IgD-negative memory B cell (primary cell): ENCODE measurements around the gene FOXP1. TPM values are rescaled to one million over a fixed set of nuclear protein-coding genes. Genes with fewer than 3 reads are reported as not detected.
A peak's percentile ranks its signal among the peaks of the same experiment; 100 is the strongest.
"Not testable (repeated sequence)": the region's sequence is repeated elsewhere in the genome, so short reads cannot be mapped to it uniquely, and the experiment has no call there.

Experiments used
- H3K27ac Mint-ChIP-seq, 3 donors: one replicate each; pipeline ENCODE4 v1.8.0; 2020 to 2022; ENCODE audit warnings: mild to moderate bottlenecking in 3 of 3, mixed read lengths in 3 of 3, moderate library complexity in 1 of 3
- H3K27me3 Mint-ChIP-seq: one replicate; pipeline ENCODE4 v1.8.0; 2021; ENCODE audit warnings: mixed read lengths
- H3K36me3 Mint-ChIP-seq: one replicate; pipeline ENCODE4 v1.8.0; 2020; ENCODE audit warnings: mild to moderate bottlenecking, mixed read lengths
- H3K4me1 Mint-ChIP-seq, 3 donors: one replicate each; pipeline ENCODE4 v1.8.0; 2020 to 2022; ENCODE audit warnings: mixed read lengths in 3 of 3, mild to moderate bottlenecking in 1 of 3
- H3K4me3 Mint-ChIP-seq, 4 donors: one replicate each; pipeline ENCODE4 v1.8.0; 2020 to 2022; ENCODE audit warnings: mild to moderate bottlenecking in 4 of 4, mixed read lengths in 4 of 4, moderate library complexity in 3 of 4
- H3K9me3 Mint-ChIP-seq, 3 donors: one replicate each; pipeline ENCODE4 v1.8.0; 2020 to 2021; ENCODE audit warnings: mixed read lengths in 3 of 3, mild to moderate bottlenecking in 1 of 3
- polyA plus RNA-seq: library from polyadenylated mRNA; unstranded; fragments of 300-500 nt; fragmentation: Illumina TruSeq; gene quantifications from one replicate; pipeline ENCODE4 v1.2.3, GENCODE V29; 2021

Gene FOXP1
- polyA plus RNA-seq, 1 donor from 2014 or later, result 277 TPM

DNA sequence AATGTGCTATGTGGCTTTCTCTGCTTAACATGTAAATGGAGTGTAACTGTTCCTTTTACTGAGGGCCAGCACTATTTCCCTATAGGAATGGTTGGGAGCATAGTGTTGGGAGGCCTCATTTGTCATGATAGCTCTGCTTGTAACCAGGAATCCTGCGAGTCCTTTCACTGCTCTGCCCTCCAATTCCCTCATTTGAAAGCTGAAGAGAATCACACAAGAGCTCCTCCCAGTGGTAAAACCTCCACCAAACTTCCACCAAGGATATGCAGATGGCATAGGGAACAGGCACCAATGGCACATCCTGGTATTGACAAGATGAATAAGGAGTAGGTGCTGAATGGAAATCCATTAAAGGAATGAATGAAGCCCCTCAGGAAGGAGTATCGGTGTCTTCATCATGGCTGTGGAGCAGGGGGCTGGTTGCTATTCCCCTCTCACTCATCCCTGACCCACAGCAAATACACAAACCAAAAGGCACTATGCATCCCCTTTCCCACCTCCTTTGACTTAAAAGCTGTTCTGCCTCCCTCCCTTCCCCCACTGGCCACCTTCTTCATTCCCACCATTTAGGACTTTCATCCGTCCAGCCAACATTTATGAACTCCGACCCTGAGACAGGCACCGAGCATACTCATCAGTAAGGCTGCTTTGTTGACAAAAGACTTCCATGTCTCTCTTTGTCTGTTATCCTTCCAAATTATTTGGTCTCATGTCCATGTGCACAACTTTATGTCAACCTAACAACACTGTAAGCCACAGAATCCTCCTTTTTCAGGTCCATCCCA lies 560.8 kb downstream of the FOXP1 start:
- no peaks in the 10 kb centered on the region for H3K27me3 Mint-ChIP-seq
- H3K4me1 Mint-ChIP-seq, result peaks cover 24 to 54% (median 40%) of the 10 kb centered on the region in 3 donors
- peak overlapping the region; percentile 68 to 93 (median 76) for H3K27ac Mint-ChIP-seq
- peaks cover 4% of the 10 kb centered on the region for H3K36me3 Mint-ChIP-seq
- peak overlapping the region in 1 of 4 donors; percentile 21 for H3K4me3 Mint-ChIP-seq
- H3K9me3 Mint-ChIP-seq, result no peaks in the 10 kb centered on the region

- peaks cover 4 to 23% (median 18%) of the 10 kb centered on the region in 3 donors for H3K4me1 Mint-ChIP-seq
- no peaks in the 10 kb centered on the region for H3K27me3 Mint-ChIP-seq
- H3K4me3 Mint-ChIP-seq, result no peak overlapping the region
- H3K9me3 Mint-ChIP-seq, result no peaks in the 10 kb centered on the region
- peaks cover 7% of the 10 kb centered on the region for H3K36me3 Mint-ChIP-seq
- peak overlapping the region in 2 of 3 donors; percentile 23 to 39 for H3K27ac Mint-ChIP-seq
Observed at GRCh38 chr3:71018799-71019198, 564.7 kb downstream of the FOXP1 start.

- no peak overlapping the region for H3K4me3 Mint-ChIP-seq
- H3K9me3 Mint-ChIP-seq, result no peaks in the 10 kb centered on the region
- H3K36me3 Mint-ChIP-seq, result peaks cover 4% of the 10 kb centered on the region
- H3K4me1 Mint-ChIP-seq, result peaks cover 18 to 27% (median 26%) of the 10 kb centered on the region in 3 donors
- H3K27ac Mint-ChIP-seq, result peak overlapping the region in 2 of 3 donors; percentile 48
- H3K27me3 Mint-ChIP-seq, result no peaks in the 10 kb centered on the region
Observed at GRCh38 chr3:71016178-71016845, 567.2 kb downstream of the FOXP1 start.

- Mint-ChIP-seq H3K27ac (peak overlapping the region in 2 of 3 donors; percentile 23 to 45), H3K4me1 (peaks cover 20 to 33% (median 30%) of the 10 kb centered on the region in 3 donors)
- not testable (repeated sequence) for H3K4me3 Mint-ChIP-seq, H3K27me3 Mint-ChIP-seq, H3K36me3 Mint-ChIP-seq, H3K9me3 Mint-ChIP-seq
Observed at GRCh38 chr3:71014616-71015015, 568.9 kb downstream of the FOXP1 start.

GRCh38 chr3:71012971-71013370 lies 570.6 kb downstream of the FOXP1 start:
- peak overlapping the region in 1 of 4 donors; percentile 45 for H3K4me3 Mint-ChIP-seq

GRCh38 chr3:71011565-71012287 lies 571.8 kb downstream of the FOXP1 start:
- H3K4me3 Mint-ChIP-seq, result peak overlapping the region in 3 of 4 donors; percentile 70 to 86 (median 72)
- peaks cover 28 to 46% (median 45%) of the 10 kb centered on the region in 3 donors for H3K4me1 Mint-ChIP-seq
- H3K27ac Mint-ChIP-seq, result peak overlapping the region; percentile 95 to 97 (median 97)
- no peaks in the 10 kb centered on the region for H3K9me3 Mint-ChIP-seq
- H3K36me3 Mint-ChIP-seq, result peaks cover 4% of the 10 kb centered on the region
- no peaks in the 10 kb centered on the region for H3K27me3 Mint-ChIP-seq

More at GRCh38 chr3:71012971-71013370, 570.6 kb downstream of the FOXP1 start:
- peak overlapping the region in 2 of 3 donors; percentile 31 to 65 for H3K27ac Mint-ChIP-seq
- H3K36me3 Mint-ChIP-seq, result peaks cover 4% of the 10 kb centered on the region
- no peaks in the 10 kb centered on the region for H3K9me3 Mint-ChIP-seq
- peaks cover 27 to 40% (median 37%) of the 10 kb centered on the region in 3 donors for H3K4me1 Mint-ChIP-seq
- H3K27me3 Mint-ChIP-seq, result no peaks in the 10 kb centered on the region

GRCh38 chr3:71010726-71011455 lies 572.6 kb downstream of the FOXP1 start:
- no peaks in the 10 kb centered on the region for H3K27me3 Mint-ChIP-seq
- H3K27ac Mint-ChIP-seq, result peak overlapping the region; percentile 95 to 97 (median 97)
- H3K9me3 Mint-ChIP-seq, result no peaks in the 10 kb centered on the region
- peak overlapping the region in 3 of 4 donors; percentile 70 to 86 (median 72) for H3K4me3 Mint-ChIP-seq
- H3K36me3 Mint-ChIP-seq, result peaks cover 4% of the 10 kb centered on the region
- peaks cover 28 to 48% (median 45%) of the 10 kb centered on the region in 3 donors for H3K4me1 Mint-ChIP-seq

GRCh38 chr3:71008350-71008935 lies 575.1 kb downstream of the FOXP1 start:
- H3K27ac Mint-ChIP-seq, result peak overlapping the region; percentile 57 to 73 (median 68)
- H3K9me3 Mint-ChIP-seq, result no peaks in the 10 kb centered on the region
- H3K4me1 Mint-ChIP-seq, result peaks cover 27 to 48% (median 44%) of the 10 kb centered on the region in 3 donors
- no peaks in the 10 kb centered on the region for H3K36me3 Mint-ChIP-seq
- H3K27me3 Mint-ChIP-seq, result no peaks in the 10 kb centered on the region
- H3K4me3 Mint-ChIP-seq, result peak overlapping the region in 2 of 4 donors; percentile 46 to 70

DNA sequence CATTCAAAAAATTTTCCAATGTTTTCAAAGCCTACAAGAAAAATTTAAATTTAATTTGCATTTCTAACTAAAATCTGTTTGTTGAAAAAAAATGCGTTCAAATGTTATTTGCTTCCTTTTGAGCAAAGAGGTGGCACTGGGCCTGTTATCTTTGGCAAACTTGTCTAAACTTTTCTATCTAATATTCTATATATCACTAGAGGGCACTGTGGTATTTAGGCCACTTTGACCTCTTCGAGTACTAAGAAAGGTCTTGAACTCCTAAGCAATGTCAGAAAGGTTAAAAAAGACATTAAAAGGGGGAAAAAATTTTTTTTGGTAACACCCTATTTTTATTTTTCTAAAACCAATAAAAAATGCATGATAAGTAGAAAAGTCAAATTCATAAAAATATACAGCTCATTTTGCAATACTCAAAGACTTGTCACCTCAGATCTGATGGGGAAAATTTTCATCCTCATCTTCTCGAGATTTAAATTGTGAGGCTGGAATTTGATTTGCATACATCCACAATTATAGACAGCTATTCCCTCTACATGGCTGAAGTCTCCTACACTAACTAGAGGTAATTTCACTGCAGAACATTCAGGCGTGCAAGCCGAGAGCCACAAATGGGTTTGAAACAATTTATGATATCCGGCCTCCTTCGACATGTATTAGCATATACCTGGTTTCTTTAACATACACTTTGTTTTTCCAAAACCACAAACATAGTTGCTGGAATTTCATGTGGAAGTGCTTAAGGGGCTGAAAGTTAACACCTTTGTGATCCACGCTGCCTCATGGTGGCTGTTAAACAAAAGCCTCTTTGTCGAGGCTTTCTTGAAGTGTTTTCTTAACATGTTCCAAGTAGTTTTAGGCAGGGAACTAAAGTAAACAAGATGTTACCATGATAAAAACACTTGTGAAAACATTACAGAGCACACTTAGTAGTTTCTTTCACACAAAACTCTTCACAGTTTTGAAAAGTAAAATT lies 576.4 kb downstream of the FOXP1 start:
- Mint-ChIP-seq H3K27me3 (no peaks in the 10 kb centered on the region), H3K4me3 (peak overlapping the region in 1 of 4 donors; percentile 39), H3K36me3 (no peaks in the 10 kb centered on the region), H3K27ac (peak overlapping the region in 2 of 3 donors; percentile 57 to 73), H3K9me3 (no peaks in the 10 kb centered on the region), H3K4me1 (peaks cover 25 to 54% (median 45%) of the 10 kb centered on the region in 3 donors)

- no peaks in the 10 kb centered on the region for H3K9me3 Mint-ChIP-seq
- peak overlapping the region in 1 of 3 donors; percentile 10 for H3K27ac Mint-ChIP-seq
- no peaks in the 10 kb centered on the region for H3K36me3 Mint-ChIP-seq
- H3K27me3 Mint-ChIP-seq, result no peaks in the 10 kb centered on the region
- no peak overlapping the region for H3K4me3 Mint-ChIP-seq
- peaks cover 18 to 53% (median 41%) of the 10 kb centered on the region in 3 donors for H3K4me1 Mint-ChIP-seq
Observed at GRCh38 chr3:71005702-71006321, 577.7 kb downstream of the FOXP1 start.

DNA sequence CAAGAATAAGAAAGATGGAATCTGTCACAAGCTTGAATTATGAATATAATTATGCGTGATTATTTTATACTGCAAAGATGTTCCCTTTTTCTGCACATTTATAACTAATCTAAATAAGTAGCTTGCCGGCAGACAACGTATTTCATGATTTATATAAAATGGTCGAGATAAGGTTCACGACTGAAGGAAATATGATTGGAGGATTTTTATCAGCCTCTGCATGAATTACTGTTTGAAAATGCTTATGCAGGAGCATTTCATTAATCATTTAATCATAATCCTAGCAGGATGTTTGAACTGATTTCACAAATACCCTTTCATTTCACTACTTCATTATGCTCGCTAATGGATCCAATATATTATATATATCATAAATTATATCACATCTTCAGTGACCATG lies 580.0 kb downstream of the FOXP1 start:
- Mint-ChIP-seq H3K27ac (no peak overlapping the region), H3K27me3 (no peaks in the 10 kb centered on the region), H3K4me3 (no peak overlapping the region), H3K9me3 (no peaks in the 10 kb centered on the region), H3K4me1 (peaks cover 17 to 47% (median 33%) of the 10 kb centered on the region in 3 donors), H3K36me3 (peaks cover 3% of the 10 kb centered on the region)

GRCh38 chr3:71002298-71002697 lies 581.2 kb downstream of the FOXP1 start:
- no peaks in the 10 kb centered on the region for H3K9me3 Mint-ChIP-seq
- peaks cover 9% of the 10 kb centered on the region for H3K36me3 Mint-ChIP-seq
- peak overlapping the region in 2 of 3 donors; percentile 28 to 39 for H3K27ac Mint-ChIP-seq
- no peak overlapping the region for H3K4me3 Mint-ChIP-seq
- H3K27me3 Mint-ChIP-seq, result no peaks in the 10 kb centered on the region
- peaks cover 15 to 35% (median 25%) of the 10 kb centered on the region in 3 donors for H3K4me1 Mint-ChIP-seq
